ENCODE data around the gene OPCML.

- no peak for TF ChIP-seq CTCF (IDR thresholded peaks at IDR 0.05; ENCODE audit: low read length)
- no peak for TF ChIP-seq EZH2phosphoT487 (IDR thresholded peaks at IDR 0.05; ENCODE audit: low read length)
- TF ChIP-seq EZH2 (optimal IDR thresholded peaks at IDR 0.05; ENCODE audit: low read depth, low read length): no peak
These were observed 55.6 kb downstream of the OPCML start for GRCh38 chr11:133476570-133477250.
